H9 (cell line): ENCODE measurements around the gene PCDHGA11. TPM values are rescaled to one million over a fixed set of nuclear protein-coding genes. Genes with fewer than 3 reads are reported as not detected.

Source experiments
- DNase-seq: peaks from one replicate; pipeline ENCODE4 v3.0.0-alpha.2; 2017
- H2AFZ ChIP-seq: one replicate; pipeline ENCODE4 v1.6.1; 2013; ENCODE audit warnings: mild to moderate bottlenecking, low read length, control low read depth, moderate library complexity
- H2AK5ac ChIP-seq: 2 replicates; pipeline ENCODE4 v1.6.1; 2013; ENCODE audit warnings: low read length, control low read depth, mixed read lengths; ENCODE audit not compliant: insufficient read length
- H2BK120ac ChIP-seq: one replicate; pipeline ENCODE4 v1.6.1; 2013; ENCODE audit warnings: low read depth, mild to moderate bottlenecking, low read length, control low read depth, inconsistent platforms; ENCODE audit not compliant: poor library complexity, severe bottlenecking
- H2BK12ac ChIP-seq: 2 replicates; pipeline ENCODE4 v1.6.1; 2013; ENCODE audit warnings: low read length, control low read depth, mixed read lengths, low read depth; ENCODE audit not compliant: insufficient read length
- H2BK15ac ChIP-seq: 2 replicates; pipeline ENCODE4 v1.6.1; 2013; ENCODE audit warnings: low read depth, low read length, control low read depth
- H2BK20ac ChIP-seq: one replicate; pipeline ENCODE4 v1.6.1; 2013; ENCODE audit warnings: low read depth, mild to moderate bottlenecking, low read length, control low read depth, inconsistent platforms; ENCODE audit not compliant: poor library complexity, severe bottlenecking
- H2BK5ac ChIP-seq: 2 replicates; pipeline ENCODE4 v1.6.1; 2013; ENCODE audit warnings: low read length, control low read depth, mixed read lengths; ENCODE audit not compliant: insufficient read length
- H3K14ac ChIP-seq: 2 replicates; pipeline ENCODE4 v1.6.1; 2013; ENCODE audit warnings: low read length, control low read depth; ENCODE audit not compliant: insufficient read depth
- H3K18ac ChIP-seq: 2 replicates; pipeline ENCODE4 v1.6.1; 2013; ENCODE audit warnings: low read depth, mild to moderate bottlenecking, mixed read lengths, low read length, control low read depth; ENCODE audit not compliant: insufficient read length
- H3K23ac ChIP-seq: 2 replicates; pipeline ENCODE4 v1.6.1; 2013; ENCODE audit warnings: low read length, control low read depth, mixed read lengths, low read depth; ENCODE audit not compliant: insufficient read length
- H3K23me2 ChIP-seq: 2 replicates; pipeline ENCODE4 v1.6.1; 2013; ENCODE audit warnings: low read depth, mild to moderate bottlenecking, mixed read lengths, low read length, control low read depth; ENCODE audit not compliant: insufficient read length, poor library complexity, severe bottlenecking
- H3K27ac ChIP-seq: 2 replicates; pipeline ENCODE4 v1.5.1; 2013; ENCODE audit warnings: low read length, control low read depth, mixed read lengths, low read depth; ENCODE audit not compliant: insufficient read length
- H3K27me3 ChIP-seq: 2 replicates; pipeline ENCODE4 v1.6.1; 2013; ENCODE audit warnings: low read length, control low read depth, inconsistent platforms; ENCODE audit not compliant: insufficient read depth
- H3K4ac ChIP-seq: 2 replicates; pipeline ENCODE4 v1.6.1; 2013; ENCODE audit warnings: low read depth, mild to moderate bottlenecking, control low read depth, inconsistent platforms, low read length, moderate library complexity
- H3K4me1 ChIP-seq: 2 replicates; pipeline ENCODE4 v1.6.1; 2013; ENCODE audit warnings: low read length, control low read depth, inconsistent platforms; ENCODE audit not compliant: insufficient read depth
- H3K4me2 ChIP-seq: 2 replicates; pipeline ENCODE4 v1.6.1; 2013; ENCODE audit warnings: low read length, control low read depth, mixed read lengths; ENCODE audit not compliant: insufficient read length, insufficient read depth
- H3K56ac ChIP-seq: 2 replicates; pipeline ENCODE4 v1.6.1; 2013; ENCODE audit warnings: low read depth, mild to moderate bottlenecking, mixed read lengths, low read length, control low read depth; ENCODE audit not compliant: insufficient read length
- H3K79me1 ChIP-seq: 2 replicates; pipeline ENCODE4 v1.6.1; 2013; ENCODE audit warnings: low read depth, mild to moderate bottlenecking, moderate library complexity, low read length, control low read depth, inconsistent platforms; ENCODE audit not compliant: insufficient read depth, poor library complexity, severe bottlenecking
- H3K79me2 ChIP-seq: 2 replicates; pipeline ENCODE4 v1.6.1; 2013; ENCODE audit warnings: low read length, control low read depth, inconsistent platforms; ENCODE audit not compliant: insufficient read depth
- H3K9ac ChIP-seq: 2 replicates; pipeline ENCODE4 v1.6.1; 2013; ENCODE audit warnings: low read length, control low read depth, mixed read lengths; ENCODE audit not compliant: insufficient read length; ENCODE audit errors: extremely low read depth
- H3K9me3 ChIP-seq: one replicate; pipeline ENCODE4 v1.6.1; 2013; ENCODE audit warnings: low read depth, low read length, inconsistent platforms; ENCODE audit not compliant: control insufficient read depth
- H3T11ph ChIP-seq: one replicate; pipeline ENCODE4 v1.6.1; 2013; ENCODE audit warnings: mild to moderate bottlenecking, low read length, control low read depth, inconsistent platforms
- H4K20me1 ChIP-seq: one replicate; pipeline ENCODE4 v1.6.1; 2013; ENCODE audit not compliant: control insufficient read depth, insufficient read length, insufficient read depth
- H4K5ac ChIP-seq: 2 replicates; pipeline ENCODE4 v1.6.1; 2013; ENCODE audit warnings: low read depth, mild to moderate bottlenecking, mixed read lengths, low read length, control low read depth; ENCODE audit not compliant: insufficient read length
- H4K8ac ChIP-seq: replicated peaks from 2 replicates; pipeline ENCODE4 v1.6.1; 2013; ENCODE audit warnings: low read length, control low read depth, mixed read lengths, low read depth; ENCODE audit not compliant: insufficient read length
- H4K91ac ChIP-seq: 2 replicates; pipeline ENCODE4 v1.6.1; 2013; ENCODE audit warnings: low read depth, mild to moderate bottlenecking, moderate library complexity, mixed read lengths, low read length, control low read depth; ENCODE audit not compliant: insufficient read length
- H3K27ac Mint-ChIP-seq, 3 experiments: 2 replicates in 2 of 3; 3 replicates in 1 of 3; pipeline ENCODE4 v1.8.0; 2020 to 2021; ENCODE audit warnings: mixed read lengths in 3 of 3, mild to moderate bottlenecking in 1 of 3, moderate library complexity in 1 of 3
- H3K27me3 Mint-ChIP-seq: 2 replicates; pipeline ENCODE4 v1.8.0; 2021; ENCODE audit warnings: low read depth, mild to moderate bottlenecking, moderate library complexity, mixed read lengths
- H3K36me3 Mint-ChIP-seq, 3 experiments: 2 replicates in 2 of 3; 3 replicates in 1 of 3; pipeline ENCODE4 v1.8.0; 2020 to 2021; ENCODE audit warnings: low read depth in 3 of 3, mixed read lengths in 3 of 3; ENCODE audit not compliant: insufficient read depth in 1 of 3
- H3K4me1 Mint-ChIP-seq, 2 experiments: 2 replicates each; pipeline ENCODE4 v1.8.0; 2020; ENCODE audit warnings: mixed read lengths in 2 of 2
- H3K4me3 Mint-ChIP-seq, 2 experiments: 2 replicates in 1 of 2; 3 replicates in 1 of 2; pipeline ENCODE4 v1.8.0; 2020 to 2021; ENCODE audit warnings: mild to moderate bottlenecking in 2 of 2, mixed read lengths in 2 of 2, moderate library complexity in 1 of 2
- H3K9me3 Mint-ChIP-seq, 2 experiments: 2 replicates in 1 of 2; 3 replicates in 1 of 2; pipeline ENCODE4 v1.8.0; 2020; ENCODE audit warnings: mild to moderate bottlenecking in 2 of 2, mixed read lengths in 2 of 2, moderate library complexity in 1 of 2
- WGBS: extraction: QIAGEN DNeasy Blood & Tissue Kit; methylation state at CpG from one replicate; pipeline ENCODE4 v1.1.7; 2013; ENCODE audit warnings: missing lambda C conversion rate, low lambda C conversion rate, mixed read lengths; ENCODE audit not compliant: insufficient read length; ENCODE audit errors: extremely low coverage; 5-methylcytosine and 5-hydroxymethylcytosine counted together
- total RNA-seq: library from RNA; stranded (reverse); gene quantifications from 2 replicates; pipeline ENCODE4 v1.2.1, GENCODE V29; 2021
- TF ChIP-seq, protein P1 (sequence below): fragments of 200-600 bp; sonication (generic); conservative IDR thresholded peaks from 3 replicates; pipeline ENCODE4 v1.8.0; 2021; ENCODE audit warnings: antibody characterized with exemption, mild to moderate bottlenecking

Gene PCDHGA11
- total RNA-seq, 1 experiment from 2014 or later = 2.6 TPM

DNA sequence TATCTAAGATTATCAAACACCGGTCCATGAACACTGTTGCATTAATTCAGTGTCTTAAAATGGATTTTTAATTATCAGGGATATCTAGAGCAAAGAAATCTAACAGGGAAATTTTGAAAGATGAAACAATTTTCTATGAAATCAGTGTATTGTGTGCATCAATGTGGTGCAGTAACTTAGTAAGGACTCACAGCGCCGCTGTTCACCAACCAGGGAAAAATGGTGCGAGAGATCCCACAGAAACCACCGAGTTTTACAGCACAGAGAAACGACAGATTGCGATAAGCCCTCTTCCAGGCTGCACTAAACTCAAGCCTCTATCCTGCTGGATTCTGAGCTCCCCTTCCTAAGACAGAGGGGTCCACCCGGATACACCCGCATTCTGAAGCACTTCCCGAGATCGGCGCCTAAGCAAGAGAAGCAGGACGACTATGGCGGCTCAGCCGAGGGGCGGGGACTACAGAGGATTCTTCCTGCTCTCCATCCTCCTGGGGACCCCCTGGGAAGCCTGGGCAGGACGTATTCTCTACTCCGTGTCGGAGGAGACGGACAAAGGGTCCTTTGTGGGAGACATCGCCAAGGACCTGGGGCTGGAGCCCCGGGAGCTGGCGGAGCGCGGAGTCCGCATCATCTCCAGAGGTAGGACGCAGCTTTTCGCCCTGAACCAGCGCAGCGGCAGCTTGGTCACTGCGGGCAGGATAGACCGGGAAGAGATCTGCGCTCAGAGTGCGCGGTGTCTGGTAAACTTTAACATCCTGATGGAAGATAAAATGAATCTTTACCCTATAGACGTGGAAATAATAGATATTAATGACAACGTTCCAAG is 38.2 kb upstream of the PCDHGA11 start, which contains the start of gene PCDHGA7:
PCDHGA7 (plus strand) TSS at position 274 of the 826 bp plus-strand sequence; CDS start at position 432, 158 bp downstream.
- no peak within 1 kb of the TSS for H3K27ac Mint-ChIP-seq
- H4K20me1 ChIP-seq = no peaks in the 10 kb centered on the region
- no peak within 1 kb of the TSS for H2BK12ac ChIP-seq
- H3K4me1 Mint-ChIP-seq = no peaks in the 10 kb centered on the region
- no peaks in the 10 kb centered on the region for H3K79me2 ChIP-seq
- H3K23me2 ChIP-seq = no peaks in the 10 kb centered on the region
- H3K23ac ChIP-seq = no peak within 1 kb of the TSS
- no peak within 1 kb of the TSS for H4K5ac ChIP-seq
- H3K14ac ChIP-seq = no peak within 1 kb of the TSS
- no peak within 1 kb of the TSS for H2BK5ac ChIP-seq
- peaks cover 12 to 34% (median 22%) of the 10 kb centered on the region in 3 experiments; a peak in 6 of 7 replicates for H3K36me3 Mint-ChIP-seq
- peaks cover 66% of the 10 kb centered on the region in 2 experiments for H3K9me3 Mint-ChIP-seq
- peaks cover 21% of the 10 kb centered on the region for H3K9me3 ChIP-seq
- H3K79me1 ChIP-seq = no peaks in the 10 kb centered on the region
- no peak within 1 kb of the TSS for H3K27ac ChIP-seq
- H2AFZ ChIP-seq = no peak within 1 kb of the TSS
- no peak within 1 kb of the TSS for H2BK20ac ChIP-seq
- DNase-seq = no peak
- H3K27me3 Mint-ChIP-seq = peaks cover 5% of the 10 kb centered on the region; the same call in 1 of the 2 replicates
- no peak within 1 kb of the TSS for H2AK5ac ChIP-seq
- no peak within 1 kb of the TSS for H4K8ac ChIP-seq
- no peak within 1 kb of the TSS for H2BK15ac ChIP-seq
- no peak within 1 kb of the TSS for H3K4me3 Mint-ChIP-seq
- no peak within 1 kb of the TSS for H3K18ac ChIP-seq
- TF ChIP-seq, protein P1, sequence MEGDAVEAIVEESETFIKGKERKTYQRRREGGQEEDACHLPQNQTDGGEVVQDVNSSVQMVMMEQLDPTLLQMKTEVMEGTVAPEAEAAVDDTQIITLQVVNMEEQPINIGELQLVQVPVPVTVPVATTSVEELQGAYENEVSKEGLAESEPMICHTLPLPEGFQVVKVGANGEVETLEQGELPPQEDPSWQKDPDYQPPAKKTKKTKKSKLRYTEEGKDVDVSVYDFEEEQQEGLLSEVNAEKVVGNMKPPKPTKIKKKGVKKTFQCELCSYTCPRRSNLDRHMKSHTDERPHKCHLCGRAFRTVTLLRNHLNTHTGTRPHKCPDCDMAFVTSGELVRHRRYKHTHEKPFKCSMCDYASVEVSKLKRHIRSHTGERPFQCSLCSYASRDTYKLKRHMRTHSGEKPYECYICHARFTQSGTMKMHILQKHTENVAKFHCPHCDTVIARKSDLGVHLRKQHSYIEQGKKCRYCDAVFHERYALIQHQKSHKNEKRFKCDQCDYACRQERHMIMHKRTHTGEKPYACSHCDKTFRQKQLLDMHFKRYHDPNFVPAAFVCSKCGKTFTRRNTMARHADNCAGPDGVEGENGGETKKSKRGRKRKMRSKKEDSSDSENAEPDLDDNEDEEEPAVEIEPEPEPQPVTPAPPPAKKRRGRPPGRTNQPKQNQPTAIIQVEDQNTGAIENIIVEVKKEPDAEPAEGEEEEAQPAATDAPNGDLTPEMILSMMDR = no peak
- H4K91ac ChIP-seq = no peak within 1 kb of the TSS
- H2BK120ac ChIP-seq = no peak within 1 kb of the TSS
- H3K4me1 ChIP-seq = no peaks in the 10 kb centered on the region
- WGBS = no CpG with 5 or more reads among the region's 37 CpGs
- H3T11ph ChIP-seq = no peak within 1 kb of the TSS
- H3K4me2 ChIP-seq = no peak within 1 kb of the TSS
- no peak within 1 kb of the TSS for H3K56ac ChIP-seq
- H3K4ac ChIP-seq = no peak within 1 kb of the TSS
- H3K27me3 ChIP-seq = no peaks in the 10 kb centered on the region
- H3K9ac ChIP-seq = no peak within 1 kb of the TSS
